Choroid plexus epithelial cell (primary cell): ENCODE measurements around the gene MZF1.

ENCODE experiments used
- DNase-seq: peaks from one replicate; pipeline ENCODE4 v3.0.0-alpha.2; 2010; ENCODE audit warnings: low read depth
- H3K4me3 ChIP-seq: 2 replicates; pipeline ENCODE4 v1.5.1; 2011; ENCODE audit warnings: low read depth, mild to moderate bottlenecking, control low read depth, low read length, moderate library complexity
- CTCF ChIP-seq: conservative IDR thresholded peaks from 2 replicates; pipeline ENCODE4 v1.5.1; 2011; ENCODE audit warnings: low read depth, mild to moderate bottlenecking, control low read depth, inconsistent platforms, low read length, moderate library complexity

Gene MZF1

DNA sequence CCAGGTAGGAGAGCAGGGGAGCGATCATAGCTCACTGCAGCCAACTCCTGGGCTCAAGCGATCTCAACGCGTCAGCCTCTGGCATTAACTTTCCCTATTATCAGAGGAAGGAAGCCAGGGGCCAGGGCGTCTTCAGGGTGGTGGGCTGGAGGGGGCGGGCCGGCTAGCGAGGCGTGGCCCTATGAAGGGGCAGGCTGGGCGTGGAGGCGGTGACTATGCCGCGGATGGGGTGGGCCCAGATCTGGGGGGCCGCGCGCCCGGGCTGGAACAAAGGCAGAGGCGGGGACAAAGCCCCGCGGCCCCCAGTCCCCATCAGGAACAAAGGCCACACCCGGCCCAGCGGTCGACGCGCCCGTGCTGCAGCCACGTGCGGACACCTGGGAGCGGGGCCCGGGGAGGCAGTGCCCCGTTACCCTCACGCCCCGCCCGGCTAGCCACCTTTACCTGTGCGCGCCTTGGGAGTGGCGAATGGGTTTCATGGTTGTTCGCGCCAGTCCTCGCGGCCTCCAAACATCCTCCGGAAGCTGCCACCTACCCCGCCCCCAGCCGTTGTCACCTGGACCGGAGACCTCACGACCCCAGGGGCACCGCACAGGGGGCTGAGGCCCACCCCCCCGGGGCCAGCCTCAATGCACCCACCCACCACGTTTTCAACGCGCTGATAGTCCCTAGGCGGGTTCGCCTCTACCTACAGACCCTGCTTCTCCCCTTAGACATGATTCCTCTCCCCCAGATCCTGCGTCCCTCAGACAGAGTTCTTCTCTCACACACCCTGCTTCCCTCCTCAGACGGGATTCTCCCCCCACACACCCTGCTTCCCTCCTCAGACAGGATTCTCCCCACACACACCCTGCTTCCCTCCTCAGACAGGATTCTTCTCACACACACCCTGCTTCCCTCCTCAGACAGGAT lies 34.6 kb downstream of the MZF1 start:
- no peak for TF ChIP-seq CTCF
- peak overlapping the region; percentile 47 for H3K4me3 ChIP-seq
- DNase-seq = no peak

DNA sequence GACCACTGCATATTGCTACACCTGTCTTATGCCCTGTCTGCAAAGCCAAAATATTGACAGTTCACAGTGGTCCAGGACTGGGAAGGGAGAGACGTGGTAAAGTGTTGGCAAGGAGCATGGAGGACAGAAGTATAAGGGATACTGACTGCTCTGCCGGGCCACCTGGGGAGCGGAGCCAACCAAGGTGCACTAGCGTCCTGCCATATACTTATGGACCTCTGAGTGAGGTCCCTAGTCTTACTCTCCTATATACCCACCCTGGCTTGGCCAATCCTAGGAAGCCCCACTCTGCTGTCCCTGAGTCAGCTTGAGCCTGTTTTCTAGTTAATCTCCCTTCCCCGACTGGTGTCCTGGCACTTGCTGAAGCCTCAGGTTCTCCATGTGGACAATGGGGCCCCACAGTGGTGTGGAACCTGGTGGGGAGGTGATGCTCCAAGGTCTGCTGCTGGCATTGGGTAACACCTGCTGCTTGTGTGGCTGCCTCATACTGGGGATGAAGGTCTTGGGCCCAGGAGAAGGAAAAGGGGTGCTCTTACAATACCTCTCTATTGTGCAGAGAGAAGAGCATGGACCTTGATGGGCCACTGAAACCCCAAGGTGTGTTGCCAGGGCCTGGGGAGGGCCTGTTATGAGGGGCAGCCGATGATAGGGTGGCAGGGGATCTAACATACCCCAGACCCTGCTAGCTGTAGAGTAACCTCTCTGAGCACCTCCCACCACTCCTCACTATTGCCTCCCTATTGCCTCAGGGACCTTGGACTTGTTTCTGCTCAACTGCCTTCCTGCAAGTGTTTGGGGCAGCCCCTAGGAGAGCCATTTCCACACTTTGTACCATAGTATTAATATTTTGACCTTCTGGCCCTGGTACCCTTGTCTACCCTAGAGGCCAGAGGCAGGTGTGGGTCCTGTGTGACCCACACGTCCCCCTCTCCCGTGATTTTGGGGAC lies 36.0 kb downstream of the MZF1 start:
- TF ChIP-seq CTCF = no peak
- no peak for DNase-seq
- no peak overlapping the region for H3K4me3 ChIP-seq

GRCh38 chr19:58535857-58536256 lies 37.3 kb downstream of the MZF1 start:
- no peak for TF ChIP-seq CTCF
- H3K4me3 ChIP-seq = no peak overlapping the region
- DNase-seq = no peak

DNA sequence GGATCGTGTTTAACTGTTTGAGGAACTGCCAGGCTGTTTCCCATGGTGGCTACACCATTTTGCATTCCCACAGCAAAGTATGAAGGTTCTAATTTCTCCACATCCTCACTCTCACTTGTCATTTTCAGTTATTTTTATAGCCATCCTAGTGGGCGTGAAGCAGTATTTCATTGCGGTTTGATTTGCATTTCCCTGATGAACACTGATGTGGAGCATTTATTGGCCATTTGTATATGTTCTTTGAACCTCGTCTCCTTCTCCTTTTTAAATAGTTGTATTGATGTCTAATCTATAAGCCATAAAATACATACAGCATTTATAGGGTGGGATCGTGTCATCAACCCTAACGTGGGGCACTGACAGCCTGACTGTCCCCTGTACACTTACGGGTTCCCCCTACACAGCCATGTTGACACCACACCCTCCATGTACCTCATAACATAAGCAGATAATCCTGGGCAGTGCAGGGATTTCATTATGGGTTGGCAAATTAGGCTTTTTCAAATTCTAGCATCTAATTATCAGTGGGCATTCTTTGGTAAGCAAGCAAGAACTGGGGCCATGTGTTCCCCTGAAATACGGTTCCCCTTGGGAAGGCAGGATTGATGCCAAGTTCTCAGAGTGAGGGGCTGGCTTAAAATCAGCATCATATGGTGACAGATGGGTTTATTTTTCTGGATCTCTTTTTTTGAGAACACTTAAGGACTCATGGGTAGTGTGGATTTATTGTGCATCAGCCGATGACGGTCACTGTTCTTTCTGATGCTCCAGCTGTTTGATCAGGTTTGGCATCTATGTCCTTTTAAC lies 41.9 kb downstream of the MZF1 start:
- no peak for DNase-seq
- H3K4me3 ChIP-seq = no peak overlapping the region
- no peak for TF ChIP-seq CTCF

GRCh38 chr19:58529405-58529804 lies 43.7 kb downstream of the MZF1 start:
- H3K4me3 ChIP-seq = no peak overlapping the region
- DNase-seq = no peak
- no peak for TF ChIP-seq CTCF

DNA sequence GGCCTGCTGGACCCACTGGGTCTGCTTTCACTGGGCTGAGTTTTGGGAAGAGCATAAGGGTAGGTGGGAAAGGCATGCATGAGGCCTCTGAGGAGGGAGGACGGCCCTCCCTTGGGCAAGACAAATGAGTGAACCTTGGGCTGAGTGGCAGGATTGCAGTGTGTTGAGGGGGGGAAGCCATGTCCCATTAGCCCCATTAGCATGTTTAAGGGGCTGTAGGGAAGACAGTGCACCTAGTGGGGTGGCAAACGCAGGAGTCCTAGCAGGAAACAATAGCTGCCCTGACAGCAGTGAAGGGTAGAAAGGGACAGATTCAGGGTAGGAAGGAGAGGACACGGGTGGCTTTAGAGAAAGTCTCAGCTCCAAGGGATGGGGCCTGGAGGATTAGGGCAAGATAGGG lies 50.4 kb downstream of the MZF1 start:
- TF ChIP-seq CTCF = no peak
- no peak overlapping the region for H3K4me3 ChIP-seq
- DNase-seq = no peak
